Measurements from ENCODE around the gene ZP4.

DNA sequence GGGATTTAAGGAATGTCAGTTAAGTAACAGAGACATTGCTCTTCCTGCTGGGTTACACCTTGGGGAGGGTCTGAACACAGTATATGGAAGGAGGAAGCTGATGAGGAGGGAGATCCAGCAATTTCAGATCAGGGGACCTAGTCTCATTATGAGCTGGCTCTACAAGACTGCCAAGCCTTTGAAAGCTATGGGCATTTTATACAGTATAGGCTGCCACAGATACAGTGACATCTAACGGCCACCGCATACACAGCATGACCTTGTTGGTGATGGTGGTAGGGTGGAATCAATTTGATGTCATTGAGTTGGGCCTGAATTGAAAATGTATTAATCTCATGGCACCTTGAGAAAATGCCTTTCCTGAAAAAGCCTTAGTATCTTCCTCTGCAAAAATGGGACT, 22.6 kb upstream of the ZP4 start:
- TF ChIP-seq EP300 (IDR thresholded peaks at IDR 0.05; ENCODE audit: borderline replicate concordance) (no peak), RAD21 (IDR thresholded peaks at IDR 0.05; ENCODE audit: low read depth) (no peak), CEBPB (IDR thresholded peaks at IDR 0.05) (no peak), FOXM1 (IDR thresholded peaks at IDR 0.05; ENCODE audit: borderline replicate concordance, low read depth) (no peak), YY1 (IDR thresholded peaks at IDR 0.05; ENCODE audit: low read depth) (no peak), USF1 (IDR thresholded peaks at IDR 0.05) (no peak)
